Panc1 (cell line): ENCODE measurements around the gene KHDRBS2. TPM values are rescaled to one million over a fixed set of nuclear protein-coding genes. Genes with fewer than 3 reads are reported as not detected.

ENCODE experiments used
- ATAC-seq: fragments of 200-7000 bp; cut with Tn5 transposase; 2 replicates; pipeline ENCODE4 v1.9.1; 2020; ENCODE audit warnings: mild to moderate bottlenecking, moderate library complexity
- BruUV-seq: library from RNA; stranded (reverse); fragments of 400-500 nt; replicated peaks from 2 replicates; lab custom pipeline; 2021; lab: Mats Ljungman, UMichigan
- CTCF ChIA-PET: fragments of 300-600 bp; sonication (Branson Sonifier 250); formaldehyde crosslinking; loops from one replicate; lab custom pipeline; 2022; ENCODE audit warnings: antibody characterized with exemption; lab: Charles Lee
- POLR2A ChIA-PET: fragments of 300-600 bp; sonication (Branson Sonifier 250); formaldehyde crosslinking; loops from one replicate; lab custom pipeline; 2022; ENCODE audit warnings: antibody characterized with exemption; lab: Charles Lee
- DNase-seq: peaks from one replicate; pipeline ENCODE4 v3.0.0-alpha.2; 2010; ENCODE audit warnings: low read depth, low spot score
- H3K27ac ChIP-seq: 2 replicates; pipeline ENCODE4 v1.5.1; 2011; ENCODE audit warnings: mild to moderate bottlenecking, low read length, inconsistent platforms
- H3K27me3 ChIP-seq: fragments of 200-500 bp; sonication (Bioruptor generic); 2 replicates; pipeline ENCODE4 v1.6.0; 2014; ENCODE audit warnings: low read length, inconsistent platforms; ENCODE audit not compliant: control insufficient read depth, insufficient read depth
- H3K36me3 ChIP-seq: fragments of 200-500 bp; sonication (Bioruptor generic); 2 replicates; pipeline ENCODE4 v1.5.1; 2014; ENCODE audit warnings: inconsistent platforms, mild to moderate bottlenecking, low read length, moderate library complexity; ENCODE audit not compliant: control insufficient read depth, insufficient read depth
- H3K4me1 ChIP-seq: 2 replicates; pipeline ENCODE4 v1.5.1; 2011; ENCODE audit warnings: inconsistent platforms, mild to moderate bottlenecking, low read length, moderate library complexity; ENCODE audit not compliant: control insufficient read depth, insufficient read depth
- H3K4me3 ChIP-seq, 2 experiments: 2 replicates each; pipeline ENCODE4 v1.5.1; 2011 to 2012; ENCODE audit warnings: low read depth in 2 of 2, low read length in 2 of 2, mild to moderate bottlenecking in 2 of 2, inconsistent platforms in 1 of 2, moderate library complexity in 1 of 2
- H3K9me3 ChIP-seq: fragments of 200-500 bp; sonication (Bioruptor generic); 2 replicates; pipeline ENCODE4 v1.5.1; 2014; ENCODE audit warnings: low read depth, mild to moderate bottlenecking, inconsistent platforms, low read length, moderate library complexity; ENCODE audit not compliant: control insufficient read depth, insufficient read depth
- CTCF ChIP-seq: fragments of 450-650 bp; IDR thresholded peaks from 2 replicates; pipeline ENCODE4 v1.5.1; 2017; ENCODE audit warnings: mild to moderate bottlenecking
- POLR2AphosphoS5 ChIP-seq: IDR thresholded peaks from 2 replicates; pipeline ENCODE4 v1.6.1; 2012; ENCODE audit warnings: mild to moderate bottlenecking, low read depth, low read length, moderate library complexity
- SIN3A ChIP-seq: IDR thresholded peaks from 2 replicates; pipeline ENCODE4 v1.6.1; 2012; ENCODE audit warnings: low read depth, mild to moderate bottlenecking, low read length, moderate library complexity, borderline replicate concordance; ENCODE audit not compliant: insufficient read depth
- TCF7L2 ChIP-seq: IDR thresholded peaks from 2 replicates; pipeline ENCODE4 v1.6.1; 2011; ENCODE audit warnings: mild to moderate bottlenecking, low read depth, low read length, inconsistent platforms
- in situ Hi-C: cut with HindIII; loops from 2 replicates; pipeline ENCODE4 v1.10.0; 2016; ENCODE audit warnings: low sequenced_read_pairs, low pct_unique_long_range_greater_than_20kb
- intact Hi-C: fragments of 100-400 bp; cut with micrococcal nuclease; formaldehyde crosslinking; loops from one replicate; pipeline ENCODE4 v1.10.0; 2022; ENCODE audit not compliant: unreplicated experiment
- total RNA-seq: library from RNA; stranded (reverse); gene quantifications from one replicate; pipeline ENCODE4 v1.2.1, GENCODE V29; 2021; ENCODE audit not compliant: unreplicated experiment
- TF ChIP-seq, protein P1 (sequence below), 2 experiments: IDR thresholded peaks; 2 replicates each; pipeline ENCODE4 v1.6.1; 2011 to 2012; ENCODE audit warnings: low read depth in 2 of 2, control low read depth in 1 of 2, low read length in 1 of 2, mild to moderate bottlenecking in 1 of 2, moderate library complexity in 1 of 2; ENCODE audit not compliant: insufficient read depth in 1 of 2

The KHDRBS2 gene
- total RNA-seq, 1 experiment from 2014 or later = not detected

DNA sequence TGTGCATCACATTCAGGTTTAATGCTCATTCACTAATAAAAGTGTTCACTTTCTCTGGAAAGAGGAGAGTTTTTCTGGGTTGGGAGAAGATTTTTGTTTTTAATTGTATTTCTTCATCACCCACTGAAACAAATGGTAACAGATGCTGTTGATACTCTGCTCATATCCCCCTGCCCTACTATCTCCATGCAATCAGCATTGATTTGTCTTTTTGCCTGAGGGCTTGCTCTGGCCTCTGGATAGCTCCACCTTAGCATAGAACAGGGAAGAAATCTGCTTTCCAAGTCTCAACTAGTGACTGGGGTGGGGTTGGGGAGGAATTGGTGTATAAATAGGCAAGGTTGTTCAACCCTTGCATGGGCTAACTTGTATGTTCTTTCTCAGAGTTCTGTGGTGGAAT lies 296.4 kb downstream of the KHDRBS2 start:
- in situ Hi-C loops (no loop called here), intact Hi-C loops (no loop called here)
- CTCF ChIA-PET = no interaction called here

GRCh38 chr6:61980622-61981021 lies 305.4 kb downstream of the KHDRBS2 start:
- Histone ChIP-seq H3K4me3 (no peak overlapping the region), H3K27ac (no peak overlapping the region), H3K4me1 (no peaks in the 10 kb centered on the region), H3K36me3 (no peaks in the 10 kb centered on the region), H3K9me3 (no peaks in the 10 kb centered on the region; the same call in 1 of the 2 replicates), H3K27me3 (no peaks in the 10 kb centered on the region)
- in situ Hi-C loops = no loop called here
- TF ChIP-seq, protein P1, sequence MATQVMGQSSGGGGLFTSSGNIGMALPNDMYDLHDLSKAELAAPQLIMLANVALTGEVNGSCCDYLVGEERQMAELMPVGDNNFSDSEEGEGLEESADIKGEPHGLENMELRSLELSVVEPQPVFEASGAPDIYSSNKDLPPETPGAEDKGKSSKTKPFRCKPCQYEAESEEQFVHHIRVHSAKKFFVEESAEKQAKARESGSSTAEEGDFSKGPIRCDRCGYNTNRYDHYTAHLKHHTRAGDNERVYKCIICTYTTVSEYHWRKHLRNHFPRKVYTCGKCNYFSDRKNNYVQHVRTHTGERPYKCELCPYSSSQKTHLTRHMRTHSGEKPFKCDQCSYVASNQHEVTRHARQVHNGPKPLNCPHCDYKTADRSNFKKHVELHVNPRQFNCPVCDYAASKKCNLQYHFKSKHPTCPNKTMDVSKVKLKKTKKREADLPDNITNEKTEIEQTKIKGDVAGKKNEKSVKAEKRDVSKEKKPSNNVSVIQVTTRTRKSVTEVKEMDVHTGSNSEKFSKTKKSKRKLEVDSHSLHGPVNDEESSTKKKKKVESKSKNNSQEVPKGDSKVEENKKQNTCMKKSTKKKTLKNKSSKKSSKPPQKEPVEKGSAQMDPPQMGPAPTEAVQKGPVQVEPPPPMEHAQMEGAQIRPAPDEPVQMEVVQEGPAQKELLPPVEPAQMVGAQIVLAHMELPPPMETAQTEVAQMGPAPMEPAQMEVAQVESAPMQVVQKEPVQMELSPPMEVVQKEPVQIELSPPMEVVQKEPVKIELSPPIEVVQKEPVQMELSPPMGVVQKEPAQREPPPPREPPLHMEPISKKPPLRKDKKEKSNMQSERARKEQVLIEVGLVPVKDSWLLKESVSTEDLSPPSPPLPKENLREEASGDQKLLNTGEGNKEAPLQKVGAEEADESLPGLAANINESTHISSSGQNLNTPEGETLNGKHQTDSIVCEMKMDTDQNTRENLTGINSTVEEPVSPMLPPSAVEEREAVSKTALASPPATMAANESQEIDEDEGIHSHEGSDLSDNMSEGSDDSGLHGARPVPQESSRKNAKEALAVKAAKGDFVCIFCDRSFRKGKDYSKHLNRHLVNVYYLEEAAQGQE (IDR thresholded peaks at IDR 0.05; ENCODE audit: insufficient read depth in 1 of 2, low read depth in 2 of 2, low read length in 1 of 2) = no peak
- TF ChIP-seq SIN3A (no peak), CTCF (no peak), TCF7L2 (no peak), POLR2AphosphoS5 (no peak)
- CTCF ChIA-PET = no interaction called here
- no TSS peak for BruUV-seq
- ATAC-seq = no peak
- POLR2A ChIA-PET = no interaction called here
- DNase-seq = no peak
- intact Hi-C loops = no loop called here

More for the DNA sequence above, 296.4 kb downstream of the KHDRBS2 start:
- DNase-seq = no peak
- BruUV-seq = no TSS peak
- H3K36me3 ChIP-seq = no peaks in the 10 kb centered on the region
- no peak overlapping the region for H3K4me3 ChIP-seq
- no peak overlapping the region for H3K27ac ChIP-seq
- TF ChIP-seq CTCF (no peak), SIN3A (no peak), TCF7L2 (no peak)
- TF ChIP-seq, protein P1 (IDR thresholded peaks at IDR 0.05; ENCODE audit: insufficient read depth in 1 of 2, low read depth in 2 of 2, low read length in 1 of 2) = no peak
- no peak for ATAC-seq
- H3K27me3 ChIP-seq = no peaks in the 10 kb centered on the region
- 0 out of 2 replicates have a peak, but pooled peaks cover 3% of the 10 kb centered on the region for H3K9me3 ChIP-seq
- POLR2A ChIA-PET = no interaction called here
- no peaks in the 10 kb centered on the region for H3K4me1 ChIP-seq
